HepG2 (cell line): Measurements from ENCODE around the gene DSEL. TPM values are rescaled to one million over a fixed set of nuclear protein-coding genes. Genes with fewer than 3 reads are reported as not detected.

ENCODE experiments used
- KDM4B ChIP-seq: sonication (generic); formaldehyde crosslinking; IDR thresholded peaks from 2 replicates; pipeline ENCODE4 v1.4.0; 2020; ENCODE audit warnings: missing genetic modification reagents
- MIER3 ChIP-seq: IDR thresholded peaks from 2 replicates; pipeline ENCODE4 v1.6.1; 2016; ENCODE audit warnings: missing compliant biosample characterization, borderline replicate concordance
- MTF1 ChIP-seq: sonication (generic); formaldehyde crosslinking; IDR thresholded peaks from 2 replicates; pipeline ENCODE4 v1.5.0; 2020; ENCODE audit warnings: missing genetic modification reagents
- MYNN ChIP-seq: sonication (generic); formaldehyde crosslinking; IDR thresholded peaks from 2 replicates; pipeline ENCODE4 v1.4.0; 2020; ENCODE audit warnings: mild to moderate bottlenecking, low read depth, missing genetic modification reagents
- PTBP1 ChIP-seq: fragments of 200-400 bp; formaldehyde crosslinking; IDR thresholded peaks from 2 replicates; pipeline ENCODE4 v1.6.1; 2018; ENCODE audit warnings: low read length, low read depth; ENCODE audit not compliant: poor library complexity, severe bottlenecking
- RARA ChIP-seq: IDR thresholded peaks from 2 replicates; pipeline ENCODE4 v1.6.1; 2016; ENCODE audit warnings: missing genetic modification reagents, missing compliant biosample characterization
- SPEN ChIP-seq: sonication (generic); formaldehyde crosslinking; IDR thresholded peaks from 2 replicates; pipeline ENCODE4 v1.5.1; 2020; ENCODE audit warnings: low read depth, mild to moderate bottlenecking, missing genetic modification reagents
- SRSF4 ChIP-seq: fragments of 200-400 bp; formaldehyde crosslinking; IDR thresholded peaks from one replicate; pipeline ENCODE4 v1.6.1; 2018; ENCODE audit warnings: mild to moderate bottlenecking, low read depth, low read length, moderate library complexity; ENCODE audit not compliant: poor library complexity, severe bottlenecking
- TMF1 ChIP-seq: sonication (generic); formaldehyde crosslinking; IDR thresholded peaks from 2 replicates; pipeline ENCODE4 v1.8.1; 2022; ENCODE audit warnings: low read depth, missing genetic modification reagents
- ZEB1 ChIP-seq: IDR thresholded peaks from 2 replicates; pipeline ENCODE4 v1.6.1; 2012; ENCODE audit warnings: mild to moderate bottlenecking, low read depth, inconsistent platforms; ENCODE audit not compliant: insufficient replicate concordance
- ZKSCAN8 ChIP-seq: IDR thresholded peaks from 2 replicates; pipeline ENCODE4 v1.6.1; 2016; ENCODE audit warnings: borderline replicate concordance, missing genetic modification reagents, missing compliant biosample characterization
- ZNF205 ChIP-seq: IDR thresholded peaks from 2 replicates; pipeline ENCODE4 v1.6.1; 2018; ENCODE audit warnings: missing biosample characterization, missing genetic modification reagents
- ZNF451 ChIP-seq: sonication (generic); formaldehyde crosslinking; IDR thresholded peaks from 2 replicates; pipeline ENCODE4 v1.5.0; 2020; ENCODE audit warnings: mild to moderate bottlenecking, missing genetic modification reagents
- ZNF562 ChIP-seq: sonication (generic); formaldehyde crosslinking; IDR thresholded peaks from 2 replicates; pipeline ENCODE4 v1.8.0; 2022; ENCODE audit warnings: missing genetic modification reagents, borderline replicate concordance
- ZNF878 ChIP-seq: sonication (generic); formaldehyde crosslinking; IDR thresholded peaks from 2 replicates; pipeline ENCODE4 v1.8.1; 2023; ENCODE audit warnings: mild to moderate bottlenecking, missing genetic modification reagents, moderate library complexity
- polyA plus RNA-seq, 8 experiments: library from polyadenylated mRNA; depleted of rRNA in 3 of 8; stranded (reverse) in 7 of 8; unstranded in 1 of 8; fragments of >200 nt; fragmentation: Illumina TruSeq in 4 of 8; extraction: Trizol in 4 of 8; gene quantifications; 2 replicates each; pipeline versions ENCODE4 v1.2.1 to v1.2.3, GENCODE V29; 2011 to 2016; ENCODE audit warnings: low read depth in 4 of 8, missing spikeins in 1 of 8, mixed read lengths in 1 of 8; ENCODE audit not compliant: insufficient read depth in 1 of 8
- total RNA-seq, 5 experiments: library from RNA; depleted of rRNA; stranded (reverse); fragments of >200 nt; fragmentation: Illumina TruSeq; extraction: Trizol; gene quantifications; 2 replicates each; pipeline ENCODE4 v1.2.3, GENCODE V29; 2016; ENCODE audit warnings: low read depth in 1 of 5
- TF ChIP-seq, protein P1 (sequence below): sonication (generic); formaldehyde crosslinking; IDR thresholded peaks from 2 replicates; pipeline ENCODE4 v1.4.0; 2020; ENCODE audit warnings: mild to moderate bottlenecking, missing genetic modification reagents
- TF ChIP-seq, protein P2 (sequence below): sonication (generic); formaldehyde crosslinking; IDR thresholded peaks from 2 replicates; pipeline ENCODE4 v1.4.0; 2020; ENCODE audit warnings: missing genetic modification reagents, borderline replicate concordance
- TF ChIP-seq, protein P3 (sequence below): sonication (generic); formaldehyde crosslinking; IDR thresholded peaks from 2 replicates; pipeline ENCODE4 v1.4.0; 2020; ENCODE audit warnings: missing genetic modification reagents
- TF ChIP-seq, protein P4 (sequence below): sonication (generic); formaldehyde crosslinking; conservative IDR thresholded peaks from 2 replicates; pipeline ENCODE4 v1.8.0; 2022; ENCODE audit warnings: mild to moderate bottlenecking, moderate library complexity, missing genetic modification reagents

Gene DSEL
- total and polyA plus RNA-seq, 2 of the 13 experiments (the other 11 are each of a cell fraction or from before 2014, with no cell fraction given), result 0.07 to 0.11 TPM

DNA sequence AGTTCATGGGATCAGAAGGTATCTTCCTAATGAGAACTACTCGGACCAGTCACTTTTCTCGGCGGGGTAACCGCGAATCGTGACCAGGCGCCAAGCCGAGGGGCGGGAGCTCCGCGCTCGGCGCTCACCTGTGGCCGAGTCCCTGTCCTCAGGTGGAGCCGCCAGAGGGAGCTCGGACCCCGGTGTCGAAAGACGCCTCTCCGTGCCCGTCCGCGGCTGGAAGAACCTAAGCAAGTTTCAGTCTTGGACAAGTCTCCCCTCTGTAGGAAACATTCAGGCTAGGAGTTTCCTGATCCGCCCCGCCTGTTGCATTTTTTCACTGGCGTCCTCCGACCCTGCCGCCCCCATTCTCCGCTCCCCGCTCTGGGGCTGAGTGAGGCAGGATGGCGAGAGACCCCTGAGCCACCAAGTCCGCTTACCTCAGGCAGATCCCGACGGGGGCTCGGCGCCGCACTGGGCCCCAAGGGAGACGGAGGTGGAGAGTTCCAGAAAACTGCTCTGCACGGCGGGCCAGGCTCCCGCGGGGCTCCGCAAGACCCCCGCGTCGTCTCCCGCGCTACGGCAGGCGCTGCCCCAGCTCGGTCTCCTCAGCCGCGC is 480 bp downstream of the DSEL start (continued):
- TF ChIP-seq, protein P1, sequence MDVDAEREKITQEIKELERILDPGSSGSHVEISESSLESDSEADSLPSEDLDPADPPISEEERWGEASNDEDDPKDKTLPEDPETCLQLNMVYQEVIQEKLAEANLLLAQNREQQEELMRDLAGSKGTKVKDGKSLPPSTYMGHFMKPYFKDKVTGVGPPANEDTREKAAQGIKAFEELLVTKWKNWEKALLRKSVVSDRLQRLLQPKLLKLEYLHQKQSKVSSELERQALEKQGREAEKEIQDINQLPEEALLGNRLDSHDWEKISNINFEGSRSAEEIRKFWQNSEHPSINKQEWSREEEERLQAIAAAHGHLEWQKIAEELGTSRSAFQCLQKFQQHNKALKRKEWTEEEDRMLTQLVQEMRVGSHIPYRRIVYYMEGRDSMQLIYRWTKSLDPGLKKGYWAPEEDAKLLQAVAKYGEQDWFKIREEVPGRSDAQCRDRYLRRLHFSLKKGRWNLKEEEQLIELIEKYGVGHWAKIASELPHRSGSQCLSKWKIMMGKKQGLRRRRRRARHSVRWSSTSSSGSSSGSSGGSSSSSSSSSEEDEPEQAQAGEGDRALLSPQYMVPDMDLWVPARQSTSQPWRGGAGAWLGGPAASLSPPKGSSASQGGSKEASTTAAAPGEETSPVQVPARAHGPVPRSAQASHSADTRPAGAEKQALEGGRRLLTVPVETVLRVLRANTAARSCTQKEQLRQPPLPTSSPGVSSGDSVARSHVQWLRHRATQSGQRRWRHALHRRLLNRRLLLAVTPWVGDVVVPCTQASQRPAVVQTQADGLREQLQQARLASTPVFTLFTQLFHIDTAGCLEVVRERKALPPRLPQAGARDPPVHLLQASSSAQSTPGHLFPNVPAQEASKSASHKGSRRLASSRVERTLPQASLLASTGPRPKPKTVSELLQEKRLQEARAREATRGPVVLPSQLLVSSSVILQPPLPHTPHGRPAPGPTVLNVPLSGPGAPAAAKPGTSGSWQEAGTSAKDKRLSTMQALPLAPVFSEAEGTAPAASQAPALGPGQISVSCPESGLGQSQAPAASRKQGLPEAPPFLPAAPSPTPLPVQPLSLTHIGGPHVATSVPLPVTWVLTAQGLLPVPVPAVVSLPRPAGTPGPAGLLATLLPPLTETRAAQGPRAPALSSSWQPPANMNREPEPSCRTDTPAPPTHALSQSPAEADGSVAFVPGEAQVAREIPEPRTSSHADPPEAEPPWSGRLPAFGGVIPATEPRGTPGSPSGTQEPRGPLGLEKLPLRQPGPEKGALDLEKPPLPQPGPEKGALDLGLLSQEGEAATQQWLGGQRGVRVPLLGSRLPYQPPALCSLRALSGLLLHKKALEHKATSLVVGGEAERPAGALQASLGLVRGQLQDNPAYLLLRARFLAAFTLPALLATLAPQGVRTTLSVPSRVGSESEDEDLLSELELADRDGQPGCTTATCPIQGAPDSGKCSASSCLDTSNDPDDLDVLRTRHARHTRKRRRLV (CRISPR knock-in tag), result no peak
- no peak for TF ChIP-seq ZEB1
- no peak for TF ChIP-seq ZNF205 (CRISPR knock-in tag)
- TF ChIP-seq SRSF4, result no peak
- TF ChIP-seq PTBP1, result no peak
- TF ChIP-seq, protein P2, sequence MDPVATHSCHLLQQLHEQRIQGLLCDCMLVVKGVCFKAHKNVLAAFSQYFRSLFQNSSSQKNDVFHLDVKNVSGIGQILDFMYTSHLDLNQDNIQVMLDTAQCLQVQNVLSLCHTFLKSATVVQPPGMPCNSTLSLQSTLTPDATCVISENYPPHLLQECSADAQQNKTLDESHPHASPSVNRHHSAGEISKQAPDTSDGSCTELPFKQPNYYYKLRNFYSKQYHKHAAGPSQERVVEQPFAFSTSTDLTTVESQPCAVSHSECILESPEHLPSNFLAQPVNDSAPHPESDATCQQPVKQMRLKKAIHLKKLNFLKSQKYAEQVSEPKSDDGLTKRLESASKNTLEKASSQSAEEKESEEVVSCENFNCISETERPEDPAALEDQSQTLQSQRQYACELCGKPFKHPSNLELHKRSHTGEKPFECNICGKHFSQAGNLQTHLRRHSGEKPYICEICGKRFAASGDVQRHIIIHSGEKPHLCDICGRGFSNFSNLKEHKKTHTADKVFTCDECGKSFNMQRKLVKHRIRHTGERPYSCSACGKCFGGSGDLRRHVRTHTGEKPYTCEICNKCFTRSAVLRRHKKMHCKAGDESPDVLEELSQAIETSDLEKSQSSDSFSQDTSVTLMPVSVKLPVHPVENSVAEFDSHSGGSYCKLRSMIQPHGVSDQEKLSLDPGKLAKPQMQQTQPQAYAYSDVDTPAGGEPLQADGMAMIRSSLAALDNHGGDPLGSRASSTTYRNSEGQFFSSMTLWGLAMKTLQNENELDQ, result no peak
- TF ChIP-seq, protein P3, sequence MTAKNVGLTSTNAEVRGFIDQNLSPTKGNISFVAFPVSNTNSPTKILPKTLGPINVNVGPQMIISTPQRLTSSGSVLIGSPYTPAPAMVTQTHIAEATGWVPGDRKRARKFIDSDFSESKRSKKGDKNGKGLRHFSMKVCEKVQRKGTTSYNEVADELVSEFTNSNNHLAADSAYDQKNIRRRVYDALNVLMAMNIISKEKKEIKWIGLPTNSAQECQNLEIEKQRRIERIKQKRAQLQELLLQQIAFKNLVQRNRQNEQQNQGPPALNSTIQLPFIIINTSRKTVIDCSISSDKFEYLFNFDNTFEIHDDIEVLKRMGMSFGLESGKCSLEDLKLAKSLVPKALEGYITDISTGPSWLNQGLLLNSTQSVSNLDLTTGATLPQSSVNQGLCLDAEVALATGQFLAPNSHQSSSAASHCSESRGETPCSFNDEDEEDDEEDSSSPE (CRISPR knock-in tag), result no peak
- no peak for TF ChIP-seq ZKSCAN8 (CRISPR knock-in tag)
- TF ChIP-seq KDM4B (CRISPR knock-in tag), result no peak
- TF ChIP-seq ZNF562, result no peak
- TF ChIP-seq MTF1 (CRISPR knock-in tag), result no peak
- no peak for TF ChIP-seq RARA
- no peak for TF ChIP-seq MIER3 (CRISPR knock-in tag)
- 0 out of 2 replicates have a peak, but pooled peaks have one; percentile 11 for TF ChIP-seq SPEN (CRISPR knock-in tag)
- no peak for TF ChIP-seq MYNN (CRISPR knock-in tag)
- TF ChIP-seq TMF1 (CRISPR knock-in tag), result no peak
- TF ChIP-seq ZNF451 (CRISPR knock-in tag), result no peak
- TF ChIP-seq, protein P4, sequence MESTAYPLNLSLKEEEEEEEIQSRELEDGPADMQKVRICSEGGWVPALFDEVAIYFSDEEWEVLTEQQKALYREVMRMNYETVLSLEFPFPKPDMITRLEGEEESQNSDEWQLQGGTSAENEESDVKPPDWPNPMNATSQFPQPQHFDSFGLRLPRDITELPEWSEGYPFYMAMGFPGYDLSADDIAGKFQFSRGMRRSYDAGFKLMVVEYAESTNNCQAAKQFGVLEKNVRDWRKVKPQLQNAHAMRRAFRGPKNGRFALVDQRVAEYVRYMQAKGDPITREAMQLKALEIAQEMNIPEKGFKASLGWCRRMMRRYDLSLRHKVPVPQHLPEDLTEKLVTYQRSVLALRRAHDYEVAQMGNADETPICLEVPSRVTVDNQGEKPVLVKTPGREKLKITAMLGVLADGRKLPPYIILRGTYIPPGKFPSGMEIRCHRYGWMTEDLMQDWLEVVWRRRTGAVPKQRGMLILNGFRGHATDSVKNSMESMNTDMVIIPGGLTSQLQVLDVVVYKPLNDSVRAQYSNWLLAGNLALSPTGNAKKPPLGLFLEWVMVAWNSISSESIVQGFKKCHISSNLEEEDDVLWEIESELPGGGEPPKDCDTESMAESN (CRISPR knock-in tag), result peak; percentile 20; the same call in 1 of the 2 replicates
- no peak for TF ChIP-seq ZNF878 (CRISPR knock-in tag)
